K562 (cell line): Measurements from ENCODE around the gene RNF123. TPM values are rescaled to one million over a fixed set of nuclear protein-coding genes. Genes with fewer than 3 reads are reported as not detected.

Experiments used
- ATAC-seq: fragments of 200-7000 bp; cut with Tn5 transposase; 3 replicates; pipeline ENCODE4 v1.9.1; 2020; ENCODE audit warnings: moderate library complexity
- BruUV-seq: library from RNA; stranded (reverse); fragments of 400-500 nt; replicated peaks from 2 replicates; lab custom pipeline; 2021; lab: Mats Ljungman, UMichigan
- CTCF ChIA-PET: fragments of 300-600 bp; formaldehyde crosslinking; extraction: SDS; loops from one replicate; lab custom pipeline; 2021; ENCODE audit warnings: low intra/inter-chr PET ratio; lab: Yijun Ruan, JAX
- POLR2A ChIA-PET: fragments of 300-600, 350-650 bp; sonication (Branson Sonifier 250); formaldehyde crosslinking; extraction: SDS; loops from one replicate; lab custom pipeline; 2021; ENCODE audit warnings: antibody characterized with exemption, inconsistent platforms; lab: Yijun Ruan, JAX
- DNase-seq, 4 experiments: peaks; one replicate each; pipeline versions ENCODE4 v3.0.0 to v3.0.0-alpha.2; 2011 to 2018; ENCODE audit warnings: low spot score in 3 of 4, mixed read lengths in 3 of 4; ENCODE audit errors: extremely low read depth in 1 of 4
- FAIRE-seq: peaks from 2 replicates; lab custom pipeline; 2011; peaks lifted over from hg19 to GRCh38; lab: Jason Lieb, UNC
- H2AFZ ChIP-seq: 2 replicates; pipeline ENCODE4 v1.6.0; 2011; ENCODE audit warnings: low read depth, low read length, control low read depth, inconsistent platforms
- H3K27ac ChIP-seq: fragments of 200-600 bp; 3 replicates; pipeline ENCODE4 v1.8.0; 2011; ENCODE audit warnings: low read depth, mild to moderate bottlenecking, control low read depth, inconsistent platforms, low read length, moderate library complexity, mixed read lengths; ENCODE audit errors: extremely low read depth
- H3K27me3 ChIP-seq, 2 experiments: fragments of 300-600 bp in 1 of 2; 2 replicates in 1 of 2; 3 replicates in 1 of 2; pipeline versions ENCODE4 v1.6.0 to v1.8.0; 2011; ENCODE audit warnings: inconsistent platforms in 2 of 2, low read length in 2 of 2, mild to moderate bottlenecking in 1 of 2, mixed read lengths in 1 of 2, moderate library complexity in 1 of 2; ENCODE audit not compliant: control insufficient read depth in 2 of 2, insufficient read depth in 2 of 2
- H3K36me3 ChIP-seq: fragments of 300-600 bp; 3 replicates; pipeline ENCODE4 v1.8.0; 2011; ENCODE audit warnings: mild to moderate bottlenecking, low read length, inconsistent platforms; ENCODE audit not compliant: control insufficient read depth, insufficient read depth
- H3K4me1 ChIP-seq, 2 experiments: fragments of 200-600 bp in 1 of 2; replicated peaks in 1 of 2; 2 replicates in 1 of 2; 3 replicates in 1 of 2; pipeline versions ENCODE4 v1.5.1 to v1.8.0; 2011; ENCODE audit warnings: inconsistent platforms in 2 of 2, low read length in 2 of 2, mild to moderate bottlenecking in 1 of 2, mixed read lengths in 1 of 2, moderate library complexity in 1 of 2; ENCODE audit not compliant: control insufficient read depth in 2 of 2, insufficient read depth in 2 of 2
- H3K4me2 ChIP-seq: 2 replicates; pipeline ENCODE4 v1.6.1; 2011; ENCODE audit warnings: low read length, control low read depth, inconsistent platforms, mixed read lengths; ENCODE audit not compliant: insufficient read depth
- H3K4me3 ChIP-seq: fragments of 200-600 bp; sonication (generic), shearing (Covaris generic); 2 replicates; pipeline ENCODE4 v1.5.1; 2016; ENCODE audit warnings: control low read depth, inconsistent platforms
- H3K79me2 ChIP-seq: fragments of 200-600 bp; 3 replicates; pipeline ENCODE4 v1.8.0; 2011; ENCODE audit warnings: low read length, inconsistent platforms; ENCODE audit not compliant: control insufficient read depth, insufficient read depth
- H3K9ac ChIP-seq, 2 experiments: 2 replicates each; pipeline versions ENCODE4 v1.6.0 to v1.6.1; 2011; ENCODE audit warnings: low read depth in 2 of 2, low read length in 2 of 2, control low read depth in 1 of 2, inconsistent platforms in 1 of 2, mild to moderate bottlenecking in 1 of 2, mixed read lengths in 1 of 2; ENCODE audit not compliant: insufficient read depth in 1 of 2
- H3K9me1 ChIP-seq: one replicate; pipeline ENCODE4 v1.6.0; 2011; ENCODE audit warnings: inconsistent platforms, mild to moderate bottlenecking, low read length, moderate library complexity; ENCODE audit not compliant: control insufficient read depth, insufficient read depth
- H3K9me3 ChIP-seq: replicated peaks from 2 replicates; pipeline ENCODE4 v1.5.1; 2011; ENCODE audit warnings: low read depth, low read length, inconsistent platforms; ENCODE audit not compliant: control insufficient read depth, insufficient read depth
- H4K20me1 ChIP-seq: replicated peaks from 2 replicates; pipeline ENCODE4 v1.6.1; 2011; ENCODE audit warnings: low read length, inconsistent platforms, mixed read lengths; ENCODE audit not compliant: control insufficient read depth, insufficient read depth
- BDP1 ChIP-seq: IDR thresholded peaks from 3 replicates; pipeline ENCODE4 v1.6.1; 2011; ENCODE audit not compliant: insufficient read length, insufficient read depth
- CBX3 ChIP-seq, 2 experiments: IDR thresholded peaks; 1 replicate in 1 of 2; 2 replicates in 1 of 2; pipeline ENCODE4 v1.6.1; 2012; ENCODE audit warnings: inconsistent platforms in 2 of 2, low read length in 2 of 2, borderline replicate concordance in 1 of 2, control low read depth in 1 of 2
- ETV6 ChIP-seq, 3 experiments: fragments of 150-350 bp in 1 of 3; sonication (generic) in 1 of 3; formaldehyde crosslinking in 1 of 3; IDR thresholded peaks; 2 replicates each; pipeline versions ENCODE4 v1.6.1 to v1.8.0; 2014 to 2022; ENCODE audit warnings: borderline replicate concordance in 2 of 3, low read depth in 2 of 3, antibody characterized with exemption in 1 of 3, low read length in 1 of 3, mild to moderate bottlenecking in 1 of 3, missing genetic modification reagents in 1 of 3
- HDAC1 ChIP-seq, 2 experiments: fragments of 450-650 bp; IDR thresholded peaks; 2 replicates each; pipeline ENCODE4 v1.6.1; 2016 to 2017; ENCODE audit warnings: inconsistent platforms in 1 of 2, mild to moderate bottlenecking in 1 of 2, moderate library complexity in 1 of 2
- KAT2B ChIP-seq: IDR thresholded peaks from one replicate; pipeline ENCODE4 v1.6.1; 2012; ENCODE audit warnings: low read depth, mild to moderate bottlenecking, control low read depth, inconsistent platforms, low read length, moderate library complexity
- NR1H2 ChIP-seq: sonication (generic); formaldehyde crosslinking; IDR thresholded peaks from 2 replicates; pipeline ENCODE4 v1.4.0; 2020; ENCODE audit warnings: mild to moderate bottlenecking, missing genetic modification reagents
- SLC30A9 ChIP-seq: fragments of 250-450 bp; sonication (Bioruptor Pico); IDR thresholded peaks from 2 replicates; pipeline ENCODE4 v1.8.0; 2022; ENCODE audit warnings: mild to moderate bottlenecking, moderate library complexity
- WGBS: fragments of 100-300 bp; shearing (Covaris generic); methylation state at CpG from one replicate; pipeline ENCODE4 v1.1.6; 2016; ENCODE audit warnings: low coverage, mixed read lengths; ENCODE audit not compliant: insufficient coverage; ENCODE audit errors: missing lambda C conversion rate; 5-methylcytosine and 5-hydroxymethylcytosine counted together
- in situ Hi-C: fragments of 300-500 bp; cut with MboI; formaldehyde crosslinking; loops from 4 replicates; pipeline ENCODE4 v1.15.0; 2018; ENCODE audit warnings: inconsistent platforms, mixed read lengths
- intact Hi-C: fragments of 100-400 bp; cut with micrococcal nuclease; formaldehyde crosslinking; loops from 2 replicates; pipeline ENCODE4 v1.14.2; 2022
- polyA plus RNA-seq, 8 experiments: library from polyadenylated mRNA; depleted of rRNA in 4 of 8; stranded (reverse) in 5 of 8; unstranded in 3 of 8; fragments of >200 nt; fragmentation: Nextera tagmentation in 2 of 8; fragmentation: Illumina TruSeq in 1 of 8; extraction: Ambion mirVana in 2 of 8; extraction: Trizol in 1 of 8; gene quantifications; 2 replicates each; pipeline versions ENCODE4 v1.2.1 to v1.2.3, GENCODE V29; 2011 to 2014; ENCODE audit warnings: inconsistent platforms in 1 of 8, missing spikeins in 1 of 8
- total RNA-seq, 7 experiments: library from RNA; depleted of rRNA in 6 of 7; stranded (reverse); fragments of >200 nt in 6 of 7; fragmentation: Illumina TruSeq in 2 of 7; extraction: Trizol in 2 of 7; gene quantifications; 2 replicates each; pipeline versions ENCODE4 v1.2.1 to v1.2.3, GENCODE V29; 2011 to 2021; ENCODE audit warnings: low replicate concordance in 1 of 7

The RNF123 gene
- total and polyA plus RNA-seq, 9 of the 15 experiments (the other 6 are each of a cell fraction or from before 2014, with no cell fraction given) = 8.7 to 53.1 (median 17.5) TPM

DNA sequence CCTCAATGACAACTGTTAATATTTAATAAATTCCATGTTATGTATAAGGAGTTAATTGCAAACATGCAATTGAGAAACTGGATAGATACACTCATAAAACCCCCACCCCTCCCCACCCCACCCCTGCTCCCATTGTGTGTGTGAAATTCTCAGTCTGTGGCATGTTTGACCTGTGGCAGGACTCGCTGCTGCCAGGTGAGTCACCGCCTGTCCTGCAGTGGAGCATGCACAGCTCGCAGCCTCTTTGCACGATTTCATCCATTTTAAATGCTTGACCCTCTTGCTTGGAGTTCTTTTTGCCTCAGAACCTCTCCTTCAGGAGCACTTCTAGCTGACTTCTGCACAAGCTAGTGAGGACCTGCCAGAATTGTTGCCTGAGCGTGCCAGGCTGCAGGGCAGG, 20.5 kb upstream of the RNF123 start:
- Histone ChIP-seq H3K9me1 (no peaks in the 10 kb centered on the region), H3K27me3 (no peaks in the 10 kb centered on the region), H3K4me2 (no peak overlapping the region), H3K79me2 (peaks cover 7% of the 10 kb centered on the region), H3K27ac (no peak overlapping the region), H3K9me3 (no peaks in the 10 kb centered on the region), H3K4me3 (no peak overlapping the region), H3K36me3 (no peaks in the 10 kb centered on the region), H4K20me1 (no peaks in the 10 kb centered on the region; the same call in 1 of the 2 replicates), H3K9ac (no peak overlapping the region; a peak in 1 of 4 replicates), H3K4me1 (peaks cover 11 to 17% of the 10 kb centered on the region in 2 experiments; a peak in 4 of 5 replicates), H2AFZ (no peak overlapping the region)
- in situ Hi-C loops (loop anchor here (10.0 kb wide), 1 partner anchor 104 kb away; no protein-coding TSS in a partner anchor), intact Hi-C loops (no loop called here)
- FAIRE-seq (no peak), DNase-seq (no peak), ATAC-seq (no peak)
- ChIA-PET CTCF (no interaction called here), POLR2A (interaction anchor here (1.0 kb wide), 1 partner anchor 9 kb away, joined by 3 read pairs; no protein-coding TSS in a partner anchor)
- TF ChIP-seq BDP1 (no peak), NR1H2 (no peak), HDAC1 (IDR thresholded peaks at IDR 0.05) (no peak), ETV6 (IDR thresholded peaks at IDR 0.05; ENCODE audit: borderline replicate concordance in 1 of 2, low read depth in 2 of 2, low read length in 1 of 2) (no peak), ETV6 (CRISPR knock-in tag; IDR thresholded peaks at IDR 0.05; ENCODE audit: borderline replicate concordance) (no peak), SLC30A9 (no peak), KAT2B (no peak), CBX3 (IDR thresholded peaks at IDR 0.05; ENCODE audit: borderline replicate concordance in 1 of 2, low read length in 2 of 2) (no peak)
- WGBS = 48% methylated on average over 4 of the region's 5 CpGs
- BruUV-seq = no TSS peak
